GM19438 (cell line): ENCODE data around the gene DAPK1.
"Not testable (repeated sequence)": the region's sequence is repeated elsewhere in the genome, so short reads cannot be mapped to it uniquely, and the experiment has no call there.

Source experiments
- ATAC-seq: cut with Tn5 transposase; IDR thresholded peaks from one replicate; pipeline ENCODE4 v1.9.1; 2021; ENCODE audit warnings: low read depth; ENCODE audit not compliant: unreplicated experiment

DAPK1 gene

DNA sequence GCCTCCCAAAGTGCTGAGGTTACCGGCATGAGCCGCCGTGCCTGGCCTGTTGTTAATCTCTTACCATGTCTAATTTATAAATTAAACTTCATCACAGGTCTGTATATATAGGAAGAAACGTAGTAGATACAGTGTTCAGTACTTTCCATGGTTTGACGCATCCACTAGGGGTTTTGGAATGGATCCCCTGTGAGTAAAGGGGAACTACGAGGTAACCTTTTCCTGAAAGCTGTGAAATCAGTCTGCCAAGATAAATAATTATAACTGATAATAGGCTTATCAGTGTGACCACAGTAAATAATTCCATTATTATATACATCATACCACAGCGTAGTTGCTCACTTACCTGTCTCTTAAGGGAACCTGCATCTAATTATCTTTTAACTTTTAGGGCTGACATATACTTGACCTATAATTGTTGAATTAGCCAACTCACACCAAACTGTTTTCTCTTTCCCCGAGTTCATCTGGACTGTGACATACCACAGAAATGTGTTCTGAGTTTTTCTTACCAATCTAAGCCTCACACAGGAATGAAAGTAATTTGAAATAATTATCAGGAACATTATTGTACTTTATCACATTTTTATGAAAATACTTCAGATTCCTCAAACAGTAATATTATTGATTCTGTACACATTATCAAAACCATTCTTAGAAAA is 42.9 kb downstream of the DAPK1 start:
- ATAC-seq, result no peak

DNA sequence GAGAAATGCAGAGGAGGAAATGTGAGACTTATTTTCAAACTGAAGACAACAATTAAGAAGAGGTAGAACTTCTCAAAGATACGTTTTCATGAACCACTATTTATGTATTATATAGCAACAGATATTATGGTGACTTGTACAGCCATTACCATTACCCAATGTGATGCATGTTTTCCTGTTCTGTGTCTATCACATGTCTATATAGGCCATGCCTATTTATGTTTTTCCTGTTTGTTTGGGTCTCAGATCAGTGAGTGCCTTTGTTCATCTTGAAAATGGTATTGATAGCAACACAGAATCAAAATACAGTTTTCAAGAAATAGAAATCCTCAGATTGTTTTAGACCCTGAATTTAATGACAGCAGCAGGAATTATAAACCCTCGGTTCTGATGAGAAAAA is 44.0 kb downstream of the DAPK1 start:
- ATAC-seq, result no peak

GRCh38 chr9:87542141-87542540 is 44.5 kb downstream of the DAPK1 start:
- ATAC-seq, result no peak

- no peak for ATAC-seq
Measured at GRCh38 chr9:87543251-87543650, 45.6 kb downstream of the DAPK1 start.

- no peak for ATAC-seq
Measured at GRCh38 chr9:87545858-87546257, 48.2 kb downstream of the DAPK1 start.

DNA sequence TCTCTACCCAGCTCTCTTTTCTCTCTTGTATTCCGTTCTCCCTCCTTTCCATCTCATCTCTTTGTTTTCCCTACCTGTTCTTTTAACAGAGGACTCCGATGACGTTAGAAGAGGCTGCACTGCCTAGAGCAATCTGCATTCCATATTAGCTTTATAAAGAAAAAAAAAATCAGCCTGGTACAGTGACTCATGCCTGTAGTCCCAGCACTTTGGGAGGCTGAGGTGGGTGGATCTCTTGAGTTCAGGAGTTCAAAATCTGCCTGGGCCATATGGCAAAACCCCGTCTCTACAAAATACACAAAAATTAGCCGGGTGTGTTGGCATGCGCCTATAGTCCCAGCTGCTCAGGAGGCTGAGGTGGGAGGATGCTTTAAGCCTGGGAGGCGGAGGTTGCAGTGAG is 49.0 kb downstream of the DAPK1 start:
- no peak for ATAC-seq

DNA sequence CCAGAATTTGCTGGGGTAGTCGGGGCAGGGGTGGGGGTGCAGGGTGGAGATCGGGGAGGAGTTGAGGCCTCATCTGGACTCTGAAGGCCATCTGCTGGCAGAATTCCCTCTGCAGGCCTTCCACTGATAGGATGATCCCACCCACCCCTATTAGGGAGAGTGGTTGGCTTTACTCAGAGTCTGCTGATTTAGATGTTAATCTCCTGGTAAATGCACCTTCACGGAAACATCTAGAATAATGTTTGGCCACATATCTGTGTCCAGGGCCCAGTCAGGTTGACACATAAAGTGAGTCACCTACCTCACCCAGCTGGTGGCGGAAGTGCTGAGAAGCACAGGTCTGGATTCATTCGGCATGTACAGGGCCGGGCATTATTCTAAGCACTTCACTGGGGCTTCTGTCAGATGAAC is 50.0 kb downstream of the DAPK1 start:
- no peak for ATAC-seq

- ATAC-seq, result no peak
Measured at GRCh38 chr9:87548159-87548558, 50.5 kb downstream of the DAPK1 start.

GRCh38 chr9:87549088-87549487 is 51.4 kb downstream of the DAPK1 start:
- ATAC-seq, result not testable (repeated sequence)

DNA sequence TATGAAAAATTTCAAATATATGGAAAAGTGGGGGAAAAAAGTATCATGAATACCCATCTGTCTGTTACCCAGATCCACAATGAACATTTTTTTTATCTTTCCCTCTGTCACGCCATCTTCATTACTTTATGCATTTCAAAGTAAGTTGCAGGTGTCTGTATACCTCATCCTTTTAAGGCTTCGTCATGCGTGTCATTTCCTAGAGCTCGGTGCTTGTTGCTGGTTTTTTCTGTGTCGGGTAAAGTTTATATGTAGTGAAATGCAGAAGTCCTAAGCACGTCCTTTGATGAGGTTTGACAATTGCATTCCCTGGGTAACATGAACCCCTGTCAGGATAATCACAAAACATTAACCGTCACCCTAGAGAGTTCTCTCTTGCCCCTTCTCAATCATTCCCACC is 52.1 kb downstream of the DAPK1 start:
- no peak for ATAC-seq

DNA sequence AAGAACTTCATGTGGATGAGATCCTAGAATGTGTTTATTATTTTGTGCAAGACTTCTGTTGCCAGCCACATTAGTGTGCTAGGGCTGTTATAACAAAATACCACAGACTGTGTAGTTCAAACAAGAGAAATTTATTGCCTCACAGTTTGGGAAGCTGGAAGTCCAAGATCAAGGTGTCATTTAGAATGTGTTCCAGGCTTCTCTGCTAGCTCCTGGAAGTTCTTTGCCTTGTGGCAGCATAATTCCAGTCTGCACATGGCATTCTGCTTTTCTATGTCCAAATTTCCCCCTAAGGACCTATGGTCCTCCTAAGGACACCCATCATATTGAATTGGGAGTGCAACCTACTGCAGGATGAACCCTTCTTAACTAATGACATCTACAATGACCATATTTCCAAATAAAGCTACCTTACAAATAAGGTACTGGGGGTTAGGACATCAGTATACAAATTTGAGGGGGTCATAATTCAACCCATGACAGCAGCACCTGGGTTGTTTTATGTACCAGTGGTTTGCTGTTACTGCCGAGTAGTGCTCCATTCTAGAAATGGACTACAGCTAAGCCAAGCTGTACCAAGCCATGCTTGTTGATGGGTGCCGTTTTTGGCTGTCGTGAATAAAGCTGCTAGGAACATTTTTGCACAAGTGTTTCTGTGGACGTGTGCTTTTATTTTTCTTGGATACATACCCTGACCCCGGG is 52.7 kb downstream of the DAPK1 start:
- ATAC-seq, result no peak

DNA sequence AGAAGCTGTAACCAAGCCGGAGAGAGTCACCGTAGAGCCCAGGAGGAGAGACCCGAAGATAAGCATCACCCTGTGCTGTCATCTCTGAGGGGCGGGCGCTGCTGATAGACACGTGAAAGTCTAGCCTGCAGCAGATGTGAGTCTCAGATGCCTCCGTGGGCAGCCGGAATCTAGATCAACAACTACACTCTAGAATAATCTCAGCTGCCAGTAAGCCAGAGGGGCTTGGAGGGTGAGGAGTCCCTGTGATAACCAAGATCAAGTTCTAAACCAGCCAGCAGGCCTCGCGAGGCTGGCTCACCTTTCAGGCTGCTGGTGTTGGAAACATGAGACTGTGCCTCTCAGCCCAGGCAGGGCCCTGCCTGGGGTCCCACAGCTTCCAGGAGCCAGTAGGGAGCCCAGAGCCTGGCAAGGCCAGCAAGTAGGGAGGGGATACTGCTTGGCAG is 54.1 kb downstream of the DAPK1 start:
- no peak for ATAC-seq

GRCh38 chr9:87554171-87554910 is 56.7 kb downstream of the DAPK1 start:
- ATAC-seq, result no peak

GRCh38 chr9:87554976-87555375 is 57.3 kb downstream of the DAPK1 start:
- no peak for ATAC-seq

DNA sequence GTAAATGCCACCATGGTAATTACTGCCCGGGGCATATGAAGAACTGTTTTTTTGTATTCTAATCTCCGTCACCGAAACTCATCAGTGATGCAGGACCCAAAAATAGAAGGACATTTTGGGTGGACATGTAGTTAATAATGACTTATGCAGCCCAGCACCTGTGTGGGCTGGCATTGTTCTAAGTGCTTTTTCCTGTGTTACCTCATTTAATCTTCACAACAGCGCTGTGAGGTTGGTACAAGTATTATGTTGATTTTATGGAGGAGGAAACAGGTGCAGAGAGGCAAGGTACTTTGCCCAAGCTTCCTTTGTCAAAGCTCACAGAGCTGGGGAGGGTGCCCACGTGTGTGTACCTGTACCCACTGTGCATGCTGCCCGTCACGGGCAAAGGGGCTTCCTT is 58.4 kb downstream of the DAPK1 start:
- no peak for ATAC-seq

- no peak for ATAC-seq
Measured at GRCh38 chr9:87556821-87557220, 59.2 kb downstream of the DAPK1 start.

DNA sequence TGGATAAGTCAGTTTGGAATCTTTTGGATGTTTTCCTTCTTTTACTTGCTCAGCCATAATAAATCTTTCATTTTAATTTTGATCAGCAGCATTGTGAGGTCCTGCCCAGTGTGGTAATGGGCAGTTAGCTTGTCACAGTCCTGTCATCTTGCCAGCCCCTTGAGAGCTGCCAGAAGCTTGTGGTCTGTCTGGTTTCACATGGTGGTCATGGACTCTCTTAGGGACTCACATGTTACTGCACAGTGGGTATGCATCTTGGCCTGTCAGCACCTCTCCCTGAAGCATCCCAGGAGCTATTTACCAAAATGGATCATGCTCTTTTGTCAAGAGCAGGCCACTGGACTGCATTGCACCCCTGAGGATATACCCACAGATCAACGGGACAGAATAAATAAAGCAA is 60.3 kb downstream of the DAPK1 start:
- ATAC-seq, result no peak

DNA sequence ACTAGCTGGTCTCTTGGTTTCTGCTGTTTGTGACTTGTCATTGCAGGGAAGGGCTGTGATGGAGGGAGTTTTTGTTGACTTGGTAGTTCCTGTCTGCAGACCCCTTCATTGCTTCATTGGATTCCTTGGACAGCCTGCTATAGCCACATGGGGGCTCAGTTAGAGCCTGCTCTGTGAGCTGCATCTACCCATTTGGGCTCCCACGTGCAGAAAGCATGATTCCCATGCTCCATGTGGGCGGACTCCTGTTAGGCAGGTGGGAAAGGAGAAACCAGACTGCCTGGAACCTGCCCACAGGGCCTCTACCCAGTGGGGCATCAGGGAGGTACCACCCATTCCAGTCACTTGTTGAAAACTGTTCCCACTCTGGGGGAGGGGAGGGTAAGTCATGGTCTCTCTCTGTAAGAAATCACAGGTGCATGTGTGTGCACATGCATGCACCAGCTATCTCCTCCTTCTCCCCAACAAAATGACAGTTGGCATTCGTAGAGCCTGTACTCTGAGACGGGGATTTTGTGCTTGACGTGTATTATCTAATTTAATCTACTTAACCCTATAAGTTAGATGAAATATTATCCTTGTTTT is 61.0 kb downstream of the DAPK1 start:
- ATAC-seq, result no peak

- no peak for ATAC-seq
Measured at GRCh38 chr9:87562062-87562461, 64.4 kb downstream of the DAPK1 start.

DNA sequence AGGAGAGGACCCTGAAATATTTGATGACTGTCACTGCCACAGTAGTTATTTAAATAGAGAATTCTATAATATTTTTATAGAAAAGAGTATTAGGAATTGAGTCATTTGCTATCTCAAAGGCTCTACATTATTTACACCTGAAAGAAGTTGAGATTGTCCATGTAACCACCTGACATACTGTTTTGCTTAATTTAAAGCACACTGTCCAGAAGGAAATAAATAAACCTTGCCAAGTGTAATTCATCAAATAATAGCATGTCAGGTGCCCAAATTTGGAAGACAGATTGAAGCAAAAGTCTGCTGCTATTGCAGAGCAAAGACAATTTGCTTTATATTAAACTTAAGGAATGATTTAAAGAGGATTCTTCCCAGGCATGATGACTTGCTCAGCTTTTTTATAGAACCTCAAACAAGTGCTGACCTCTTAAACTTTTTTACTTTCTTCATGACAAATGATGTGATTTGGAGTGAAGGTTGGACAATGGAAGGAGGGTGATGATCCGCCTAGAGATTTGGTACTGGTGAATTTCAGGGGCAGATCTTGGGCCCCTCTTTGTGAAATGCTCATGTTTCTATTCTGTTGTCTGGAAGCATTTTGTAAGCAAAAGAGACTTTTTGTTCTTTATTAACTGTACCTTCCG is 65.0 kb downstream of the DAPK1 start:
- no peak for ATAC-seq

DNA sequence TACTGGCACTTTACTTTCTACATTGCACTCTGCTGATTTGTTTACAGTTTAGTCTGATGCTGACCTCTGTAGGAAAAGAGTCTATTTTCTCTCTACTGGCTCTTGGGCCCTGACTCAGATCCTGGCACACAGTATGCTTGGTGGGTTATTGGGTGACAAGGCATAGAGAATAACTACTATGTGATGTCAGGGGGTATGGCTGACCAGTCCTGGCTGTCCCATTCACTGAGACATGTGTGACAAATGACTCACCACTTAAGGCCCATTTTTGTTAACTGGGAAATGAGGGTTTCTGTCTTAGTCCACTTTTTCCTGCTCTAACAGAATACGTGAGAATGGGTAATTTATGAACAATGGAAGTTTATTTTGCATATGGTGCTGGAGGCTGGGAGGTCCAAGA is 66.4 kb downstream of the DAPK1 start:
- no peak for ATAC-seq
